GM21528 (cell line): ENCODE data around the gene F10.

Experiments
- ATAC-seq: cut with Tn5 transposase; IDR thresholded peaks from one replicate; pipeline ENCODE4 v1.9.1; 2021; ENCODE audit warnings: mild to moderate bottlenecking, moderate library complexity; ENCODE audit not compliant: unreplicated experiment, low FRiP score

F10 gene

GRCh38 chr13:113129480-113129879 lies 6.9 kb downstream of the F10 start:
- ATAC-seq: no peak

- ATAC-seq: no peak
Observed at GRCh38 chr13:113129921-113130750, 7.5 kb downstream of the F10 start.

- ATAC-seq: no peak
Observed at GRCh38 chr13:113135281-113135760, 12.7 kb downstream of the F10 start.

- no peak for ATAC-seq
Observed at GRCh38 chr13:113137691-113138298, 15.2 kb downstream of the F10 start.

- ATAC-seq: no peak
Observed at GRCh38 chr13:113138792-113139551, 16.4 kb downstream of the F10 start.

GRCh38 chr13:113139577-113139976 lies 17.0 kb downstream of the F10 start:
- no peak for ATAC-seq

GRCh38 chr13:113140677-113141600 lies 18.3 kb downstream of the F10 start:
- no peak for ATAC-seq

GRCh38 chr13:113141601-113141970 lies 19.0 kb downstream of the F10 start:
- ATAC-seq: no peak

- ATAC-seq: no peak
Observed at GRCh38 chr13:113142876-113143275, 20.3 kb downstream of the F10 start.

GRCh38 chr13:113143466-113144254 lies 21.1 kb downstream of the F10 start:
- ATAC-seq: no peak

GRCh38 chr13:113144255-113144629 lies 21.6 kb downstream of the F10 start:
- no peak for ATAC-seq

- ATAC-seq: no peak
Observed at GRCh38 chr13:113145496-113145895, 22.9 kb downstream of the F10 start.

- no peak for ATAC-seq
Observed at GRCh38 chr13:113145911-113146598, 23.5 kb downstream of the F10 start.

GRCh38 chr13:113146750-113147149 lies 24.2 kb downstream of the F10 start:
- no peak for ATAC-seq

- no peak for ATAC-seq
Observed at GRCh38 chr13:113147206-113147605, 24.6 kb downstream of the F10 start.

GRCh38 chr13:113148407-113148806 lies 25.8 kb downstream of the F10 start:
- no peak for ATAC-seq

- ATAC-seq: no peak
Observed at GRCh38 chr13:113148940-113149503, 26.4 kb downstream of the F10 start.

- ATAC-seq: no peak
Observed at GRCh38 chr13:113149711-113150549, 27.3 kb downstream of the F10 start.
